Naive thymus-derived CD8-positive, alpha-beta T cell (primary cell): ENCODE measurements around the gene KLHL29. TPM values are rescaled to one million over a fixed set of nuclear protein-coding genes. Genes with fewer than 3 reads are reported as not detected.
A peak's percentile ranks its signal among the peaks of the same experiment; 100 is the strongest.

Source experiments
- ATAC-seq, 2 donors: fragments of 150-1000 bp; cut with Tn5 transposase in 1 of 2; sonication (Bioruptor Pico), chemical (Tn5 transposase) in 1 of 2; 1 replicate in 1 of 2; 2 replicates in 1 of 2; pipeline ENCODE4 v1.10.0; 2021; ENCODE audit warnings: mild to moderate bottlenecking in 2 of 2, moderate library complexity in 2 of 2
- POLR2A ChIA-PET: fragments of 350-600 bp; sonication (Branson Sonifier 250); formaldehyde crosslinking; loops from one replicate; lab custom pipeline; 2021; ENCODE audit warnings: antibody characterized with exemption; lab: Charles Lee
- DNase-seq, 10 donors: peaks; one replicate each; pipeline versions ENCODE4 v3.0.0 to v3.0.0-alpha.2; 2020 to 2022
- H3K27ac Mint-ChIP-seq, 10 donors: one replicate each; pipeline ENCODE4 v1.8.0; 2020 to 2022; ENCODE audit warnings: mild to moderate bottlenecking in 10 of 10, mixed read lengths in 10 of 10, moderate library complexity in 4 of 10, inconsistent platforms in 1 of 10
- H3K27me3 Mint-ChIP-seq, 5 donors: one replicate each; pipeline ENCODE4 v1.8.0; 2021 to 2022; ENCODE audit warnings: mixed read lengths in 5 of 5
- H3K36me3 Mint-ChIP-seq, 3 donors: one replicate each; pipeline ENCODE4 v1.8.0; 2020 to 2022; ENCODE audit warnings: mixed read lengths in 3 of 3, mild to moderate bottlenecking in 2 of 3, inconsistent platforms in 1 of 3
- H3K4me1 Mint-ChIP-seq, 4 donors: one replicate each; pipeline ENCODE4 v1.8.0; 2021 to 2022; ENCODE audit warnings: mixed read lengths in 4 of 4
- H3K4me3 Mint-ChIP-seq, 10 donors: one replicate each; pipeline ENCODE4 v1.8.0; 2020 to 2022; ENCODE audit warnings: mild to moderate bottlenecking in 10 of 10, mixed read lengths in 10 of 10, moderate library complexity in 6 of 10, inconsistent platforms in 1 of 10
- H3K9me3 Mint-ChIP-seq, 9 donors: one replicate each; pipeline ENCODE4 v1.8.0; 2020 to 2022; ENCODE audit warnings: mixed read lengths in 9 of 9, mild to moderate bottlenecking in 3 of 9, inconsistent platforms in 1 of 9, moderate library complexity in 1 of 9
- polyA plus RNA-seq, 3 donors: library from polyadenylated mRNA; unstranded; fragments of 300-500 nt; fragmentation: Illumina TruSeq; gene quantifications; one replicate each; pipeline ENCODE4 v1.2.3, GENCODE V29; 2021
- total RNA-seq, 8 experiments: library from RNA in 2 of 8; stranded (reverse) in 2 of 8; gene quantifications; one replicate each; pipeline ENCODE4 v1.2.3 and lab custom pipeline; 2021 to 2026

The KLHL29 gene
- total and polyA plus RNA-seq, 5 experiments from 2014 or later = 0.02 to 1.7 (median 0.14) TPM

- peaks cover 0 to 23% (median 11%) of the 10 kb centered on the region in 4 donors for H3K4me1 Mint-ChIP-seq
- H3K27ac Mint-ChIP-seq = no peak overlapping the region
- no peak overlapping the region for H3K4me3 Mint-ChIP-seq
- no peak for DNase-seq
- peaks cover 0 to 29% (median 2%) of the 10 kb centered on the region in 3 donors for H3K36me3 Mint-ChIP-seq
- no peaks in the 10 kb centered on the region for H3K9me3 Mint-ChIP-seq
- POLR2A ChIA-PET = no interaction called here
- no peaks in the 10 kb centered on the region for H3K27me3 Mint-ChIP-seq
- ATAC-seq = no peak
Measured at GRCh38 chr2:23542230-23542789, 157.3 kb downstream of the KLHL29 start.

- H3K27ac Mint-ChIP-seq = no peak overlapping the region
- H3K4me3 Mint-ChIP-seq = no peak overlapping the region
- DNase-seq (no peak), ATAC-seq (no peak)
- H3K27me3 Mint-ChIP-seq = no peaks in the 10 kb centered on the region
- H3K9me3 Mint-ChIP-seq = no peaks in the 10 kb centered on the region
- peaks cover 0 to 18% (median 12%) of the 10 kb centered on the region in 4 donors for H3K4me1 Mint-ChIP-seq
- POLR2A ChIA-PET = no interaction called here
- peaks cover 0 to 29% (median 2%) of the 10 kb centered on the region in 3 donors for H3K36me3 Mint-ChIP-seq
Measured at GRCh38 chr2:23543302-23543701, 158.3 kb downstream of the KLHL29 start.

- no peak for DNase-seq
- H3K4me3 Mint-ChIP-seq = no peak overlapping the region
- no peak for ATAC-seq
- no peak overlapping the region for H3K27ac Mint-ChIP-seq
- POLR2A ChIA-PET = no interaction called here
- H3K27me3 Mint-ChIP-seq = no peaks in the 10 kb centered on the region
- H3K4me1 Mint-ChIP-seq = peaks cover 0 to 19% (median 12%) of the 10 kb centered on the region in 4 donors
- H3K9me3 Mint-ChIP-seq = no peaks in the 10 kb centered on the region
- H3K36me3 Mint-ChIP-seq = peaks cover 0 to 29% (median 2%) of the 10 kb centered on the region in 3 donors
Measured at GRCh38 chr2:23543728-23544127, 158.7 kb downstream of the KLHL29 start.

GRCh38 chr2:23544589-23545295, 159.8 kb downstream of the KLHL29 start:
- H3K27me3 Mint-ChIP-seq = no peaks in the 10 kb centered on the region
- no peak for DNase-seq
- ATAC-seq = no peak
- peak overlapping the region in 2 of 10 donors; percentile 75 to 87 for H3K27ac Mint-ChIP-seq
- H3K4me3 Mint-ChIP-seq = no peak overlapping the region
- POLR2A ChIA-PET = no interaction called here
- no peaks in the 10 kb centered on the region for H3K9me3 Mint-ChIP-seq
- H3K36me3 Mint-ChIP-seq = peaks cover 0 to 29% (median 2%) of the 10 kb centered on the region in 3 donors
- peaks cover 0 to 19% (median 13%) of the 10 kb centered on the region in 4 donors for H3K4me1 Mint-ChIP-seq

- Mint-ChIP-seq H3K4me1 (peaks cover 3 to 22% (median 15%) of the 10 kb centered on the region in 4 donors), H3K36me3 (peaks cover 0 to 23% (median 2%) of the 10 kb centered on the region in 3 donors)
Measured at GRCh38 chr2:23545396-23545795, 160.4 kb downstream of the KLHL29 start.

GRCh38 chr2:23545811-23546210, 160.8 kb downstream of the KLHL29 start:
- Mint-ChIP-seq H3K27ac (no peak overlapping the region), H3K27me3 (no peaks in the 10 kb centered on the region), H3K4me1 (peaks cover 3 to 19% (median 16%) of the 10 kb centered on the region in 4 donors), H3K9me3 (no peaks in the 10 kb centered on the region), H3K4me3 (no peak overlapping the region), H3K36me3 (peaks cover 0 to 21% (median 2%) of the 10 kb centered on the region in 3 donors)
- POLR2A ChIA-PET = no interaction called here
- no peak for DNase-seq
- ATAC-seq = no peak

More at GRCh38 chr2:23545396-23545795, 160.4 kb downstream of the KLHL29 start:
- no peaks in the 10 kb centered on the region for H3K27me3 Mint-ChIP-seq
- no peak overlapping the region for H3K27ac Mint-ChIP-seq
- ATAC-seq (no peak), DNase-seq (no peak)
- H3K9me3 Mint-ChIP-seq = no peaks in the 10 kb centered on the region
- POLR2A ChIA-PET = no interaction called here
- H3K4me3 Mint-ChIP-seq = no peak overlapping the region

GRCh38 chr2:23546913-23547312, 161.9 kb downstream of the KLHL29 start:
- Mint-ChIP-seq H3K4me3 (no peak overlapping the region), H3K36me3 (peaks cover 0 to 12% (median 2%) of the 10 kb centered on the region in 3 donors), H3K27ac (no peak overlapping the region), H3K4me1 (peaks cover 3 to 19% (median 17%) of the 10 kb centered on the region in 4 donors), H3K27me3 (no peaks in the 10 kb centered on the region), H3K9me3 (no peaks in the 10 kb centered on the region)
- DNase-seq = no peak
- ATAC-seq = no peak
- POLR2A ChIA-PET = no interaction called here

- ATAC-seq = no peak
- DNase-seq = no peak
- Mint-ChIP-seq H3K9me3 (no peaks in the 10 kb centered on the region), H3K4me1 (peaks cover 3 to 19% (median 17%) of the 10 kb centered on the region in 4 donors), H3K36me3 (peaks cover 0 to 6% (median 2%) of the 10 kb centered on the region in 3 donors), H3K27me3 (no peaks in the 10 kb centered on the region), H3K27ac (peak overlapping the region in 1 of 10 donors; percentile 19), H3K4me3 (no peak overlapping the region)
- POLR2A ChIA-PET = no interaction called here
Measured at GRCh38 chr2:23547725-23548124, 162.7 kb downstream of the KLHL29 start.

GRCh38 chr2:23548143-23548769, 163.3 kb downstream of the KLHL29 start:
- POLR2A ChIA-PET = no interaction called here
- no peak for DNase-seq
- no peak for ATAC-seq
- no peaks in the 10 kb centered on the region for H3K9me3 Mint-ChIP-seq
- H3K4me1 Mint-ChIP-seq = peaks cover 3 to 19% (median 17%) of the 10 kb centered on the region in 4 donors
- no peak overlapping the region for H3K4me3 Mint-ChIP-seq
- H3K36me3 Mint-ChIP-seq = peaks cover 0 to 3% (median 2%) of the 10 kb centered on the region in 3 donors
- peak overlapping the region in 1 of 10 donors; percentile 41 for H3K27ac Mint-ChIP-seq
- no peaks in the 10 kb centered on the region for H3K27me3 Mint-ChIP-seq

GRCh38 chr2:23549051-23549450, 164.1 kb downstream of the KLHL29 start:
- Mint-ChIP-seq H3K36me3 (peaks cover 0 to 3% (median 0%) of the 10 kb centered on the region in 3 donors), H3K27me3 (no peaks in the 10 kb centered on the region), H3K4me1 (peaks cover 3 to 19% (median 17%) of the 10 kb centered on the region in 4 donors), H3K27ac (peak overlapping the region in 1 of 10 donors; percentile 61), H3K9me3 (no peaks in the 10 kb centered on the region), H3K4me3 (no peak overlapping the region)
- no peak for ATAC-seq
- no peak for DNase-seq
- POLR2A ChIA-PET = no interaction called here

GRCh38 chr2:23549821-23550530, 165.0 kb downstream of the KLHL29 start:
- H3K27ac Mint-ChIP-seq = peak overlapping the region in 2 of 10 donors; percentile 41 to 76
- no peaks in the 10 kb centered on the region for H3K27me3 Mint-ChIP-seq
- POLR2A ChIA-PET = no interaction called here

GRCh38 chr2:23550553-23550952, 165.6 kb downstream of the KLHL29 start:
- ATAC-seq (no peak), DNase-seq (no peak)
- peaks cover 0 to 3% (median 0%) of the 10 kb centered on the region in 3 donors for H3K36me3 Mint-ChIP-seq
- H3K9me3 Mint-ChIP-seq = no peaks in the 10 kb centered on the region
- H3K4me3 Mint-ChIP-seq = no peak overlapping the region
- H3K4me1 Mint-ChIP-seq = peaks cover 3 to 17% (median 10%) of the 10 kb centered on the region in 4 donors
- POLR2A ChIA-PET = no interaction called here
- no peaks in the 10 kb centered on the region for H3K27me3 Mint-ChIP-seq
- peak overlapping the region in 1 of 10 donors; percentile 41 for H3K27ac Mint-ChIP-seq

More at GRCh38 chr2:23549821-23550530, 165.0 kb downstream of the KLHL29 start:
- Mint-ChIP-seq H3K36me3 (peaks cover 0 to 3% (median 0%) of the 10 kb centered on the region in 3 donors), H3K4me1 (peaks cover 3 to 17% (median 12%) of the 10 kb centered on the region in 4 donors), H3K4me3 (no peak overlapping the region), H3K9me3 (no peaks in the 10 kb centered on the region)
- DNase-seq = no peak
- ATAC-seq = no peak
